Esophagus (tissue), 2 donors: ENCODE results near the gene ZRANB1. TPM values are rescaled to one million over a fixed set of nuclear protein-coding genes. Genes with fewer than 3 reads are reported as not detected.

Experiments used
- H3K27ac ChIP-seq, 2 donors: one replicate each; pipeline ENCODE4 v1.5.1; 2013; ENCODE audit warnings: low read depth in 2 of 2, mild to moderate bottlenecking in 2 of 2, inconsistent platforms in 1 of 2, low read length in 1 of 2, moderate library complexity in 1 of 2
- H3K27me3 ChIP-seq, 2 donors: one replicate each; pipeline ENCODE4 v1.6.1; 2013; ENCODE audit warnings: low read length in 2 of 2, control low read depth in 1 of 2, mild to moderate bottlenecking in 1 of 2; ENCODE audit not compliant: insufficient read depth in 2 of 2, control insufficient read depth in 1 of 2
- H3K36me3 ChIP-seq, 2 donors: one replicate each; pipeline ENCODE4 v1.6.1; 2013; ENCODE audit warnings: low read length in 1 of 2; ENCODE audit not compliant: control insufficient read depth in 2 of 2, insufficient read depth in 2 of 2
- H3K4me1 ChIP-seq, 2 donors: one replicate each; pipeline ENCODE4 v1.6.1; 2013; ENCODE audit warnings: low read length in 1 of 2; ENCODE audit not compliant: control insufficient read depth in 2 of 2, insufficient read depth in 2 of 2
- H3K4me3 ChIP-seq, 2 donors: one replicate each; pipeline ENCODE4 v1.5.1; 2013; ENCODE audit warnings: low read length in 2 of 2, mild to moderate bottlenecking in 2 of 2, low read depth in 1 of 2, moderate library complexity in 1 of 2
- H3K9me3 ChIP-seq, 2 donors: one replicate each; pipeline ENCODE4 v1.6.1; 2013; ENCODE audit warnings: mild to moderate bottlenecking in 2 of 2, low read depth in 1 of 2, low read length in 1 of 2, moderate library complexity in 1 of 2; ENCODE audit not compliant: control insufficient read depth in 2 of 2, insufficient read depth in 1 of 2
- WGBS, 2 donors: extraction: QIAGEN DNeasy Blood & Tissue Kit; methylation state at CpG; one replicate each; pipeline ENCODE4 v1.1.7; 2013; 5-methylcytosine and 5-hydroxymethylcytosine counted together
- polyA plus RNA-seq, 2 donors: library from polyadenylated mRNA; stranded (reverse); fragments of 200-250 nt; gene quantifications; one replicate each; pipeline ENCODE4 v1.2.3, GENCODE V29; 2013
- donor health status: healthy with polysubstance abuse.
- donor health status: Bipolar disorder and iron deficiency.

ZRANB1 gene
- polyA plus RNA-seq, 2 donors: 9.3 to 10.4 TPM

- Histone ChIP-seq H3K27me3 (no peaks in the 10 kb centered on the region), H3K27ac (no peak overlapping the region), H3K36me3 (no peaks in the 10 kb centered on the region), H3K4me3 (no peak overlapping the region), H3K4me1 (no peaks in the 10 kb centered on the region), H3K9me3 (no peaks in the 10 kb centered on the region)
- 64 to 67% methylated on average over 1 of the region's 1 CpG for WGBS, 2 donors
These were observed 14.8 kb downstream of the ZRANB1 start for GRCh38 chr10:124956764-124957163.

GRCh38 chr10:124957404-124957947, 15.6 kb downstream of the ZRANB1 start:
- H3K4me3 ChIP-seq: no peak overlapping the region
- 89 to 92% methylated on average over 7 of the region's 7 CpGs for WGBS, 2 donors
- no peaks in the 10 kb centered on the region for H3K9me3 ChIP-seq
- no peaks in the 10 kb centered on the region for H3K4me1 ChIP-seq
- H3K27ac ChIP-seq: no peak overlapping the region
- H3K36me3 ChIP-seq: no peaks in the 10 kb centered on the region
- no peaks in the 10 kb centered on the region for H3K27me3 ChIP-seq

GRCh38 chr10:124959564-124959963, 17.6 kb downstream of the ZRANB1 start:
- no peak overlapping the region for H3K4me3 ChIP-seq
- H3K27me3 ChIP-seq: no peaks in the 10 kb centered on the region
- no peaks in the 10 kb centered on the region for H3K36me3 ChIP-seq
- 99% methylated on average over 3 of the region's 3 CpGs for WGBS, 2 donors
- H3K4me1 ChIP-seq: no peaks in the 10 kb centered on the region
- no peak overlapping the region for H3K27ac ChIP-seq
- no peaks in the 10 kb centered on the region for H3K9me3 ChIP-seq

GRCh38 chr10:124961248-124961570, 19.3 kb downstream of the ZRANB1 start:
- H3K4me3 ChIP-seq: no peak overlapping the region
- no peak overlapping the region for H3K27ac ChIP-seq
- 77 to 81% methylated on average over 4 of the region's 4 CpGs for WGBS, 2 donors
- H3K9me3 ChIP-seq: no peaks in the 10 kb centered on the region
- no peaks in the 10 kb centered on the region for H3K27me3 ChIP-seq
- no peaks in the 10 kb centered on the region for H3K4me1 ChIP-seq
- no peaks in the 10 kb centered on the region for H3K36me3 ChIP-seq

- WGBS, 2 donors: 93 to 94% methylated on average over 3 of the region's 3 CpGs
- H3K36me3 ChIP-seq: peaks cover 0 to 2% of the 10 kb centered on the region in 2 donors
- no peak overlapping the region for H3K27ac ChIP-seq
- H3K4me1 ChIP-seq: no peaks in the 10 kb centered on the region
- no peaks in the 10 kb centered on the region for H3K9me3 ChIP-seq
- no peaks in the 10 kb centered on the region for H3K27me3 ChIP-seq
- H3K4me3 ChIP-seq: no peak overlapping the region
These were observed 20.5 kb downstream of the ZRANB1 start for GRCh38 chr10:124962421-124962820.

- Histone ChIP-seq H3K9me3 (no peaks in the 10 kb centered on the region), H3K36me3 (peaks cover under 1 to 2% of the 10 kb centered on the region in 2 donors), H3K4me3 (no peak overlapping the region), H3K27me3 (no peaks in the 10 kb centered on the region), H3K27ac (no peak overlapping the region), H3K4me1 (no peaks in the 10 kb centered on the region)
- WGBS, 2 donors: 85 to 86% methylated on average over 7 of the region's 7 CpGs
These were observed 22.2 kb downstream of the ZRANB1 start for GRCh38 chr10:124963866-124964720.

- 68 to 75% methylated on average over 5 of the region's 5 CpGs for WGBS, 2 donors
- H3K27ac ChIP-seq: no peak overlapping the region
These were observed 24.1 kb downstream of the ZRANB1 start for GRCh38 chr10:124966008-124966407.

GRCh38 chr10:124967255-124967654, 25.3 kb downstream of the ZRANB1 start:
- Histone ChIP-seq H3K27me3 (no peaks in the 10 kb centered on the region), H3K4me1 (no peaks in the 10 kb centered on the region), H3K4me3 (no peak overlapping the region), H3K27ac (no peak overlapping the region), H3K36me3 (peaks cover 2 to 3% of the 10 kb centered on the region in 2 donors), H3K9me3 (no peaks in the 10 kb centered on the region)
- 94% methylated on average over 2 of the region's 2 CpGs for WGBS, 2 donors

More at GRCh38 chr10:124966008-124966407, 24.1 kb downstream of the ZRANB1 start:
- peaks cover 2 to 3% of the 10 kb centered on the region in 2 donors for H3K36me3 ChIP-seq
- no peaks in the 10 kb centered on the region for H3K9me3 ChIP-seq
- no peak overlapping the region for H3K4me3 ChIP-seq
- no peaks in the 10 kb centered on the region for H3K27me3 ChIP-seq
- H3K4me1 ChIP-seq: no peaks in the 10 kb centered on the region

- WGBS, 2 donors: 37 to 38% methylated on average over 2 of the region's 2 CpGs
- Histone ChIP-seq H3K36me3 (peaks cover 4 to 6% of the 10 kb centered on the region in 2 donors), H3K4me1 (no peaks in the 10 kb centered on the region)
These were observed 29.4 kb downstream of the ZRANB1 start for GRCh38 chr10:124971276-124971675.

GRCh38 chr10:124972637-124973036, 30.7 kb downstream of the ZRANB1 start:
- no peak overlapping the region for H3K4me3 ChIP-seq
- WGBS, 2 donors: 87 to 91% methylated on average over 7 of the region's 7 CpGs
- no peaks in the 10 kb centered on the region for H3K27me3 ChIP-seq
- H3K4me1 ChIP-seq: no peaks in the 10 kb centered on the region
- no peaks in the 10 kb centered on the region for H3K9me3 ChIP-seq
- H3K27ac ChIP-seq: no peak overlapping the region
- peaks cover 2 to 6% of the 10 kb centered on the region in 2 donors for H3K36me3 ChIP-seq

More at GRCh38 chr10:124971276-124971675, 29.4 kb downstream of the ZRANB1 start:
- Histone ChIP-seq H3K27ac (no peak overlapping the region), H3K4me3 (no peak overlapping the region), H3K9me3 (no peaks in the 10 kb centered on the region), H3K27me3 (no peaks in the 10 kb centered on the region)
